GM23248 (cell line): Measurements from ENCODE around the gene MAP3K21.

ENCODE experiments used
- EZH2 ChIP-seq: fragments of 200-600 bp; sonication (generic); IDR thresholded peaks from 2 replicates; pipeline ENCODE4 v1.6.1; 2018; ENCODE audit warnings: antibody characterized with exemption, mild to moderate bottlenecking; ENCODE audit not compliant: insufficient read depth, poor library complexity, severe bottlenecking
- EZH2phosphoT487 ChIP-seq: fragments of 200-600 bp; sonication (generic); IDR thresholded peaks from 2 replicates; pipeline ENCODE4 v1.6.1; 2018; ENCODE audit warnings: antibody characterized with exemption, moderate library complexity, mild to moderate bottlenecking, low read depth; ENCODE audit not compliant: insufficient read depth

DNA sequence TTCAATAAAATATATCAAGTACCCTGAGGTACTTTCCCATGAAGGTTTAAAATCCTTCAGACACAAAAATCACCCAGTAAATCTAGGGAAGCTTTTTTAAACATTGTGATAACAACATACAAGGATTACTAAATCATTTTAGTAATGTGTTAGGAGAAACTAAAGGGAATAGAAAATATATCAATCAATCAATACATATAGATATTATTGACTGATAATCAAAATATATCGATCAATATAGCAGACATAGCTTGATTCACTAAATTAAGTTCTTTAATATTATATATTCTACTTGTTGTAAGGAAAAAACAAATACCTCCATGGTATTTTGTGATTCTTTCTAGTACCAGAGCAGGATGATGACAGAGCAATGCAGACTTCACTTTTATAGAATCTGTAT, 35.2 kb downstream of the MAP3K21 start:
- no peak for TF ChIP-seq EZH2
- TF ChIP-seq EZH2phosphoT487: no peak
